Measurements from ENCODE around the gene AKR1C1.

AKR1C1 gene

DNA sequence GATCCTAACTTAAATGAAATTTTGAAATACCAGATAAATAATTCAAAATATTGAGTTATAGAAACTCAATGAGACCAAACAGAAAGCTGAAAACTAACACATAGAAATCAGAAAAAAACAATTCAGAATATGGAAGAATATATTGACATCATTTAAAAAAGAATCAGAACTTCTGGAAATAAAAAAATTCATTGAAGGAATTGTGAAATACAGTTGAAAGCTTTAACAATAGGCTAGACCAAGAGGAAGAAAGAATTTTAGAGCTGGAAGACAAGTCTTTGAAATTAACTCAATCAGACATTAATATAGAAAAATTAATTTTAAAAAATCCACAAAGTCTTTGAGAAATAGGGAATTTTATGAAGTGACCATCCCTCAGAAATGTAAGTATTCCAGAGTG lies 36.8 kb upstream of the AKR1C1 start:
- H3K79me2 ChIP-seq: no peaks in the 10 kb centered on the region
- H3K27me3 ChIP-seq (ENCODE audit: control insufficient read depth, insufficient read depth, low read length): no peaks in the 10 kb centered on the region
- no peaks in the 10 kb centered on the region for H3K36me3 ChIP-seq (ENCODE audit: control insufficient read depth, insufficient read depth, low read length)
- no peaks in the 10 kb centered on the region for H3K9me3 ChIP-seq (ENCODE audit: control insufficient read depth, low read length)
- H3K9ac ChIP-seq: no peak overlapping the region
- TF ChIP-seq, protein P1, sequence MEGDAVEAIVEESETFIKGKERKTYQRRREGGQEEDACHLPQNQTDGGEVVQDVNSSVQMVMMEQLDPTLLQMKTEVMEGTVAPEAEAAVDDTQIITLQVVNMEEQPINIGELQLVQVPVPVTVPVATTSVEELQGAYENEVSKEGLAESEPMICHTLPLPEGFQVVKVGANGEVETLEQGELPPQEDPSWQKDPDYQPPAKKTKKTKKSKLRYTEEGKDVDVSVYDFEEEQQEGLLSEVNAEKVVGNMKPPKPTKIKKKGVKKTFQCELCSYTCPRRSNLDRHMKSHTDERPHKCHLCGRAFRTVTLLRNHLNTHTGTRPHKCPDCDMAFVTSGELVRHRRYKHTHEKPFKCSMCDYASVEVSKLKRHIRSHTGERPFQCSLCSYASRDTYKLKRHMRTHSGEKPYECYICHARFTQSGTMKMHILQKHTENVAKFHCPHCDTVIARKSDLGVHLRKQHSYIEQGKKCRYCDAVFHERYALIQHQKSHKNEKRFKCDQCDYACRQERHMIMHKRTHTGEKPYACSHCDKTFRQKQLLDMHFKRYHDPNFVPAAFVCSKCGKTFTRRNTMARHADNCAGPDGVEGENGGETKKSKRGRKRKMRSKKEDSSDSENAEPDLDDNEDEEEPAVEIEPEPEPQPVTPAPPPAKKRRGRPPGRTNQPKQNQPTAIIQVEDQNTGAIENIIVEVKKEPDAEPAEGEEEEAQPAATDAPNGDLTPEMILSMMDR (IDR thresholded peaks at IDR 0.05): no peak
- H2AFZ ChIP-seq: no peak overlapping the region
- H3K4me1 ChIP-seq: no peaks in the 10 kb centered on the region
- H3K27ac ChIP-seq: no peak overlapping the region
- no peak overlapping the region for H3K4me3 ChIP-seq (ENCODE audit: low read depth, low read length)
- H3K4me2 ChIP-seq (ENCODE audit: low read length): no peak overlapping the region

DNA sequence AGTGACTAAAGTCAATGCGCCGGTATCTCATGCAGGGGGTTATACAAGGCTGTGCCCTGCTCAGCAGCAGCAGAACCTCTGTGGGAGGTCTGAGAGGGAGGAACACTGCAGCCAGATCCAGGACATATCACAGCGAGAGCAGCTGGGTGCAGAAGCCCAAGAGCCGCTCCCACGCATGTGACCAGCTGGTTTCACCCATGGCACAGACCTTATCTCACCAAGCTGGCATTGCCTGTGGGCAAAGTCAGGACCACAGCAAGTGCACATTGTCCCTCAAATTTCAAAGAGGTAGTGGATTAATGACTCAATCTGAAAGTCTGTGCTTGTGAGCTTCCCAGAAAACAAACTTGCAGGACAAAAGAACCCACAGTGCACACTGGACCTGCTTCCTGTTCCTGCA lies 31.6 kb upstream of the AKR1C1 start:
- H3K4me2 ChIP-seq (ENCODE audit: low read length): no peak overlapping the region
- H3K27ac ChIP-seq: no peak overlapping the region
- H3K27me3 ChIP-seq (ENCODE audit: control insufficient read depth, insufficient read depth, low read length): no peaks in the 10 kb centered on the region
- H3K9me3 ChIP-seq (ENCODE audit: control insufficient read depth, low read length): no peaks in the 10 kb centered on the region
- no peak overlapping the region for H2AFZ ChIP-seq
- no peak overlapping the region for H3K9ac ChIP-seq
- H3K4me3 ChIP-seq (ENCODE audit: low read depth, low read length): no peak overlapping the region
- no peaks in the 10 kb centered on the region for H3K79me2 ChIP-seq
- H3K36me3 ChIP-seq (ENCODE audit: control insufficient read depth, insufficient read depth, low read length): no peaks in the 10 kb centered on the region
- TF ChIP-seq, protein P1 (IDR thresholded peaks at IDR 0.05): no peak
- no peaks in the 10 kb centered on the region for H3K4me1 ChIP-seq

DNA sequence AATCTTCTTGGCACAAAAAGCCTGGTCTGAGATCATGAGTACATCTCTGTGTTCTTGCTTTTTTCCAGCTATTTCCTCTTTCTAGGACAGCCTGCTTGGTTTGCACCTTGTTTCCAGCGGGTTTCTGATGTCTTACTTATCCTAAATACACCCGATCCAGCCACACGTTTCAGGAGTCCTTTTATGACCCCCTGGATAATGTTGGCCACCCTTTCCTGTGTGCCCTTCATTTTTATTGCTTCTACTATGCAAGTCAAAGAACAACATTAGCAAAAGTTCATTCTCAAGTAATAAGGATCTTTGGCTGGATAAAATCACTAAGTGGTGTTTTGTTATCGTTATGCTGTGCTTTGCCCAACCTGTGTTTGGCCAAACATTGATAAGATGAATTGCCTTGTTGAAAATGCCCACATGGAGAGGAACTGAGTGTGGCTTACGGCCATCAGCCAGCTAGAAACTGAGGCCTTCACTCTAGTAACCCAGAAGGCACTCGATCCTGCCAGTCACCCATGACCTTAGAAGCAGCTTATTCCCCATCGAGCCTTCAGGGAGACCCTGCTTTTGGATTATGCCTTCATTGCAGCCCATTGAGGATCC lies 28.7 kb upstream of the AKR1C1 start:
- no peak overlapping the region for H2AFZ ChIP-seq
- H3K27ac ChIP-seq: no peak overlapping the region
- H3K9ac ChIP-seq: no peak overlapping the region
- H3K4me1 ChIP-seq: no peaks in the 10 kb centered on the region
- H3K79me2 ChIP-seq: no peaks in the 10 kb centered on the region
- no peak overlapping the region for H3K4me2 ChIP-seq (ENCODE audit: low read length)
- no peaks in the 10 kb centered on the region for H3K27me3 ChIP-seq (ENCODE audit: control insufficient read depth, insufficient read depth, low read length)
- H3K4me3 ChIP-seq (ENCODE audit: low read depth, low read length): no peak overlapping the region
- H3K9me3 ChIP-seq (ENCODE audit: control insufficient read depth, low read length): no peaks in the 10 kb centered on the region
- H3K36me3 ChIP-seq (ENCODE audit: control insufficient read depth, insufficient read depth, low read length): no peaks in the 10 kb centered on the region
- TF ChIP-seq, protein P1 (IDR thresholded peaks at IDR 0.05): no peak

DNA sequence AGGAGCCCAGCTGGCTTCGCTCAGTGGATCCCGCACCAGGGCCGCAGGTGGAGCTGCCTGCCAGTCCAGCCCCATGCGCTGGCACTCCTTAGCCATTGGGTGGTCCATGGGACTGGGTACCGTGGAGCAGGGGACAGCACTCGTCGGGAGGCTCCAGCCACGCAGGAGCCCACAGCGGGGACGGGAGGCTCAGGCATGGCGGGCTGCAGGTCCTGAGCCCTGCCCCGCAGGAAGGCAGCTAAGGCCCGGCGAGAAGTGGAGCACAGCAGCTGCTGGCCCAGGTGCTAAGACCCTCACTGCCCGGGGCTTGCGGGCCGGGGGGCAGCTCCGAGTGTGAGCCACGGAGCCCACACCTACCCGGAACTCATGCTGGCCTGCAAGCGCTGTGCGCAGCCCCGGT lies 25.9 kb upstream of the AKR1C1 start:
- Histone ChIP-seq H3K27me3 (ENCODE audit: control insufficient read depth, insufficient read depth, low read length) (no peaks in the 10 kb centered on the region), H3K9ac (no peak overlapping the region), H3K4me3 (ENCODE audit: low read depth, low read length) (no peak overlapping the region), H3K9me3 (ENCODE audit: control insufficient read depth, low read length) (no peaks in the 10 kb centered on the region), H3K79me2 (no peaks in the 10 kb centered on the region), H3K36me3 (ENCODE audit: control insufficient read depth, insufficient read depth, low read length) (no peaks in the 10 kb centered on the region), H3K4me2 (ENCODE audit: low read length) (no peak overlapping the region), H3K27ac (no peak overlapping the region), H2AFZ (no peak overlapping the region), H3K4me1 (no peaks in the 10 kb centered on the region)
- TF ChIP-seq, protein P1 (IDR thresholded peaks at IDR 0.05): no peak
